A673 (cell line): ENCODE data around the gene YJU2. TPM values are rescaled to one million over a fixed set of nuclear protein-coding genes. Genes with fewer than 3 reads are reported as not detected.

ENCODE experiments used
- BruUV-seq: library from RNA; stranded (reverse); fragments of 400-500 nt; replicated peaks from 2 replicates; lab custom pipeline; 2021; lab: Mats Ljungman, UMichigan
- CTCF ChIA-PET: fragments of 300-600 bp; sonication (Branson Sonifier 250); formaldehyde crosslinking; loops from one replicate; lab custom pipeline; 2022; ENCODE audit warnings: antibody characterized with exemption; lab: Charles Lee
- POLR2A ChIA-PET: fragments of 300-600 bp; sonication (Branson Sonifier 250); formaldehyde crosslinking; loops from one replicate; lab custom pipeline; 2022; ENCODE audit warnings: antibody characterized with exemption; ENCODE audit not compliant: low non-redundant PET; lab: Charles Lee
- DNase-seq: peaks from one replicate; pipeline ENCODE4 v3.0.0-alpha.2; 2015; ENCODE audit warnings: low spot score
- H3K27ac ChIP-seq: fragments of 200-600 bp; sonication (generic); 2 replicates; pipeline ENCODE4 v1.5.1; 2016; ENCODE audit warnings: mixed run types, low read depth, mild to moderate bottlenecking, mixed read lengths, antibody characterized with exemption, low read length; ENCODE audit not compliant: poor library complexity, severe bottlenecking
- H3K27me3 ChIP-seq: fragments of 200-600 bp; sonication (generic); replicated peaks from 2 replicates; pipeline ENCODE4 v1.6.1; 2017; ENCODE audit warnings: mixed run types, low read depth, mild to moderate bottlenecking, mixed read lengths, antibody characterized with exemption, low read length; ENCODE audit not compliant: insufficient read depth, poor library complexity
- H3K36me3 ChIP-seq: fragments of 200-600 bp; sonication (generic); 2 replicates; pipeline ENCODE4 v1.6.1; 2016; ENCODE audit warnings: mixed run types, mild to moderate bottlenecking, mixed read lengths, antibody characterized with exemption, low read length; ENCODE audit not compliant: insufficient read depth, poor library complexity, severe bottlenecking
- H3K4me1 ChIP-seq: fragments of 200-600 bp; sonication (generic); 2 replicates; pipeline ENCODE4 v1.6.1; 2017; ENCODE audit warnings: mixed run types, mild to moderate bottlenecking, mixed read lengths, antibody characterized with exemption, low read length; ENCODE audit not compliant: insufficient read depth, poor library complexity, severe bottlenecking
- H3K4me3 ChIP-seq: fragments of 200-600 bp; sonication (generic); 2 replicates; pipeline ENCODE4 v1.5.1; 2016; ENCODE audit warnings: low read depth, mixed run types, mild to moderate bottlenecking, mixed read lengths, low read length; ENCODE audit not compliant: poor library complexity, severe bottlenecking
- H3K9me3 ChIP-seq: fragments of 200-600 bp; sonication (generic); 2 replicates; pipeline ENCODE4 v1.6.1; 2016; ENCODE audit warnings: mixed run types, low read depth, mild to moderate bottlenecking, mixed read lengths, antibody characterized with exemption, low read length; ENCODE audit not compliant: poor library complexity, severe bottlenecking
- EZH2 ChIP-seq: fragments of 200-600 bp; sonication (generic); IDR thresholded peaks from 2 replicates; pipeline ENCODE4 v1.6.1; 2017; ENCODE audit warnings: borderline replicate concordance, low read depth, mild to moderate bottlenecking, mixed read lengths, antibody characterized with exemption, low read length; ENCODE audit not compliant: poor library complexity, severe bottlenecking
- intact Hi-C: fragments of 100-400 bp; cut with micrococcal nuclease; formaldehyde crosslinking; loops from one replicate; pipeline ENCODE4 v1.10.0; 2022; ENCODE audit not compliant: unreplicated experiment
- total RNA-seq: library from RNA; stranded (reverse); gene quantifications from 2 replicates; pipeline ENCODE4 v1.2.3, GENCODE V29; 2021
- TF ChIP-seq, protein P1 (sequence below): fragments of 300-800, 200-600 bp; sonication (generic); conservative IDR thresholded peaks from 2 replicates; pipeline ENCODE4 v1.5.1; 2017; ENCODE audit warnings: low read depth, mild to moderate bottlenecking, antibody characterized with exemption, low read length, moderate library complexity, mixed read lengths

YJU2 gene
- total RNA-seq, 1 experiment from 2014 or later = 34.7 TPM

- DNase-seq = no peak
- Histone ChIP-seq H3K27me3 (no peaks in the 10 kb centered on the region), H3K36me3 (no peaks in the 10 kb centered on the region), H3K27ac (no peak overlapping the region), H3K4me1 (peaks cover 5% of the 10 kb centered on the region), H3K9me3 (no peaks in the 10 kb centered on the region), H3K4me3 (no peak overlapping the region)
- no TSS peak for BruUV-seq
- intact Hi-C loops = no loop called here
- TF ChIP-seq, protein P1, sequence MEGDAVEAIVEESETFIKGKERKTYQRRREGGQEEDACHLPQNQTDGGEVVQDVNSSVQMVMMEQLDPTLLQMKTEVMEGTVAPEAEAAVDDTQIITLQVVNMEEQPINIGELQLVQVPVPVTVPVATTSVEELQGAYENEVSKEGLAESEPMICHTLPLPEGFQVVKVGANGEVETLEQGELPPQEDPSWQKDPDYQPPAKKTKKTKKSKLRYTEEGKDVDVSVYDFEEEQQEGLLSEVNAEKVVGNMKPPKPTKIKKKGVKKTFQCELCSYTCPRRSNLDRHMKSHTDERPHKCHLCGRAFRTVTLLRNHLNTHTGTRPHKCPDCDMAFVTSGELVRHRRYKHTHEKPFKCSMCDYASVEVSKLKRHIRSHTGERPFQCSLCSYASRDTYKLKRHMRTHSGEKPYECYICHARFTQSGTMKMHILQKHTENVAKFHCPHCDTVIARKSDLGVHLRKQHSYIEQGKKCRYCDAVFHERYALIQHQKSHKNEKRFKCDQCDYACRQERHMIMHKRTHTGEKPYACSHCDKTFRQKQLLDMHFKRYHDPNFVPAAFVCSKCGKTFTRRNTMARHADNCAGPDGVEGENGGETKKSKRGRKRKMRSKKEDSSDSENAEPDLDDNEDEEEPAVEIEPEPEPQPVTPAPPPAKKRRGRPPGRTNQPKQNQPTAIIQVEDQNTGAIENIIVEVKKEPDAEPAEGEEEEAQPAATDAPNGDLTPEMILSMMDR = no peak
- TF ChIP-seq EZH2 = no peak
- CTCF ChIA-PET = interaction anchor here (0.7 kb wide), 1 partner anchor 9 kb away, joined by 4 read pairs; no protein-coding TSS in a partner anchor
- POLR2A ChIA-PET = no interaction called here
These were observed 45.6 kb downstream of the YJU2 start for GRCh38 chr19:4292515-4292914.

- TF ChIP-seq, protein P1 = no peak
- H3K27ac ChIP-seq = no peak overlapping the region
- H3K9me3 ChIP-seq = no peaks in the 10 kb centered on the region
- no peak overlapping the region for H3K4me3 ChIP-seq
- H3K27me3 ChIP-seq = no peaks in the 10 kb centered on the region
- intact Hi-C loops = no loop called here
- POLR2A ChIA-PET = no interaction called here
- DNase-seq = no peak
- no peaks in the 10 kb centered on the region for H3K36me3 ChIP-seq
- no TSS peak for BruUV-seq
- peaks cover 5% of the 10 kb centered on the region for H3K4me1 ChIP-seq
- CTCF ChIA-PET = no interaction called here
These were observed 47.5 kb downstream of the YJU2 start for GRCh38 chr19:4294389-4294788.

DNA sequence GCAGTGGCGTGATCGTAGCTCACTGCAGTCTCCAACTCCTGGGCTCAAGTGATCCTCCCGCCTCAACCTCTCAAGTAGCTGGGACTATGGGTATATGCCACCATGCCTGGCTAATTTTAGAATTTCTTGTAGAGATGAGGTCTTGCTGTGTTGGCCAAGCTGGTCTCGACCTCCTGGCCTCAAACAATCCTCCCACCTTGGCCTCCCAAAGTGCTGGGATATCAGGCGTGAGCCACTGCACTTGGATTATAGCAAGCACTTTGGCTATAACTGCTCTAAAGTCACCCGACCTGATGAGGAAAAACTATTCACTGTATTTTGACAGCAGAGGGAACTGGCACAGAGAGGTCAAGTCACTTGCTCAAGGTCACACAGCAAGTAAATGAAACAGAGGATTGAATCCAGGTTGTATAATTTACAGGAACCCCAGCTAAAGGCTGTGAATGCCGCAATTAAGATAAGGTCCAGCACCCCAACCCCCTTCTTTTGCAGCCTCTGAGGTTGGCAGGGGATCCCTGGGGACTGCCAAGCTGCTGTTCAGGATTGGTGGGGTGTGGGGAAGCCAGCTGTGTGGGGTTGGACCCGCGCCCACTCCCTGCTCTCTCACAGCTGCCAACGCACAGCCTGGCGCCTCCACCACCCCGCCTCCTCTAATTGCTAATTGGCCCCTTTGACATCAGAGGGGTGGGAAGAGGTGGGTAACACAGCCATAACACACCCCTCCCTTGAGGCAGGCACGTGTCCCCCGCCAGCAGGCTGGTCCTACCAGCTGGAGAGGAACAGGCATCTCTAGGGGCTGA is 49.3 kb downstream of the YJU2 start:
- H3K4me1 ChIP-seq = peaks cover 5% of the 10 kb centered on the region
- intact Hi-C loops = no loop called here
- CTCF ChIA-PET = interaction anchor here (0.6 to 0.9 kb wide), 2 partner anchors 29 to 56 kb away, joined by 6 to 9 read pairs; no protein-coding TSS in a partner anchor
- no peaks in the 10 kb centered on the region for H3K36me3 ChIP-seq
- no peaks in the 10 kb centered on the region for H3K9me3 ChIP-seq
- no peak overlapping the region for H3K4me3 ChIP-seq
- no TSS peak for BruUV-seq
- TF ChIP-seq EZH2 = no peak
- TF ChIP-seq, protein P1 = no peak
- no peak overlapping the region for H3K27ac ChIP-seq
- POLR2A ChIA-PET = interaction anchor here (0.6 kb wide), 3 partner anchors 119 to 422 kb away, joined by 3 to 7 read pairs (median 4); no protein-coding TSS in a partner anchor
- peak; percentile 91 for DNase-seq
- no peaks in the 10 kb centered on the region for H3K27me3 ChIP-seq
